Tibial nerve (tissue), 4 donors: Measurements from ENCODE around the gene CLIC5. TPM values are rescaled to one million over a fixed set of nuclear protein-coding genes. Genes with fewer than 3 reads are reported as not detected.

Experiments used
- DNase-seq, 2 donors: peaks; one replicate each; pipeline ENCODE4 v3.0.0-alpha.2; 2019; ENCODE audit warnings: low spot score in 2 of 2
- H3K27ac ChIP-seq, 4 donors: fragments of 200-600 bp; sonication (generic) in 3 of 4; one replicate each; pipeline ENCODE4 v1.5.1; 2017 to 2019; ENCODE audit warnings: mild to moderate bottlenecking in 1 of 4
- H3K27me3 ChIP-seq, 2 donors: fragments of 200-600 bp; sonication (generic) in 1 of 2; one replicate each; pipeline versions ENCODE4 v1.5.1 to v1.6.0; 2017 to 2019
- H3K36me3 ChIP-seq, 3 donors: fragments of 200-600 bp; sonication (generic); one replicate each; pipeline ENCODE4 v1.5.1; 2018 to 2019
- H3K4me1 ChIP-seq, 4 donors: fragments of 200-600 bp; sonication (generic) in 3 of 4; one replicate each; pipeline ENCODE4 v1.5.1; 2017 to 2019
- H3K4me3 ChIP-seq, 4 donors: fragments of 200-600 bp; sonication (generic) in 3 of 4; one replicate each; pipeline ENCODE4 v1.5.1; 2017 to 2019; ENCODE audit warnings: mild to moderate bottlenecking in 1 of 4, moderate library complexity in 1 of 4
- H3K9me3 ChIP-seq, 4 donors: fragments of 200-600 bp; sonication (generic) in 3 of 4; one replicate each; pipeline ENCODE4 v1.5.1; 2017 to 2019
- CTCF ChIP-seq, 5 experiments: fragments of 200-600 bp in 3 of 5; fragments of 450-650 bp in 2 of 5; sonication (generic) in 3 of 5; IDR thresholded peaks; one replicate each; pipeline ENCODE4 v1.5.1; 2016 to 2019; ENCODE audit warnings: antibody characterized with exemption in 5 of 5, mild to moderate bottlenecking in 3 of 5, moderate library complexity in 2 of 5
- EP300 ChIP-seq, 2 donors: sonication (generic); formaldehyde crosslinking; IDR thresholded peaks; one replicate each; pipeline ENCODE4 v1.6.1; 2017; ENCODE audit warnings: antibody characterized with exemption in 2 of 2, mild to moderate bottlenecking in 1 of 2
- POLR2A ChIP-seq, 2 donors: fragments of 450-650 bp; IDR thresholded peaks; one replicate each; pipeline ENCODE4 v1.6.1; 2017; ENCODE audit warnings: antibody characterized with exemption in 2 of 2, mild to moderate bottlenecking in 2 of 2, moderate library complexity in 2 of 2
- WGBS, 2 donors: methylation state at CpG; one replicate each; pipeline ENCODE4 v1.1.5; 2018; 5-methylcytosine and 5-hydroxymethylcytosine counted together
- total RNA-seq, 4 donors: library from RNA; depleted of rRNA; stranded (reverse); fragments of >200 nt; gene quantifications; one replicate each; pipeline ENCODE4 v1.1.0, GENCODE V29; 2016

The CLIC5 gene
- total RNA-seq, 4 donors from 2014 or later = 6.6 to 47.2 (median 34.8) TPM

GRCh38 chr6:45947807-45948206, 67.9 kb downstream of the CLIC5 start:
- H3K9me3 ChIP-seq = no peaks in the 10 kb centered on the region
- H3K27ac ChIP-seq = no peak overlapping the region
- no peak for DNase-seq
- peaks cover 0 to 29% (median 0%) of the 10 kb centered on the region in 4 donors for H3K4me1 ChIP-seq
- no peak overlapping the region for H3K4me3 ChIP-seq
- no peaks in the 10 kb centered on the region for H3K36me3 ChIP-seq
- no peak for TF ChIP-seq CTCF (IDR thresholded peaks at IDR 0.05)
- TF ChIP-seq EP300 (IDR thresholded peaks at IDR 0.05) = no peak
- TF ChIP-seq POLR2A (IDR thresholded peaks at IDR 0.05) = no peak
- H3K27me3 ChIP-seq = no peaks in the 10 kb centered on the region

- no peak overlapping the region for H3K4me3 ChIP-seq
- no peak for DNase-seq
- no peaks in the 10 kb centered on the region for H3K9me3 ChIP-seq
- peaks cover 0 to 23% (median 0%) of the 10 kb centered on the region in 4 donors for H3K4me1 ChIP-seq
- no peaks in the 10 kb centered on the region for H3K27me3 ChIP-seq
- TF ChIP-seq POLR2A (IDR thresholded peaks at IDR 0.05) = no peak
- TF ChIP-seq CTCF (IDR thresholded peaks at IDR 0.05) = no peak
- no peak for TF ChIP-seq EP300 (IDR thresholded peaks at IDR 0.05)
- H3K36me3 ChIP-seq = no peaks in the 10 kb centered on the region
- WGBS, 2 donors = 84 to 85% methylated on average over 6 of the region's 6 CpGs
- no peak overlapping the region for H3K27ac ChIP-seq
These were observed 68.8 kb downstream of the CLIC5 start for GRCh38 chr6:45946887-45947286.

- H3K27me3 ChIP-seq = no peaks in the 10 kb centered on the region
- H3K9me3 ChIP-seq = no peaks in the 10 kb centered on the region
- TF ChIP-seq EP300 (IDR thresholded peaks at IDR 0.05) (no peak), CTCF (IDR thresholded peaks at IDR 0.05) (peak in 1 of 5 experiments; percentile 37), POLR2A (IDR thresholded peaks at IDR 0.05) (no peak)
- H3K4me1 ChIP-seq = peaks cover 0 to 17% (median 0%) of the 10 kb centered on the region in 4 donors
- no peaks in the 10 kb centered on the region for H3K36me3 ChIP-seq
- H3K4me3 ChIP-seq = no peak overlapping the region
- peak; percentile 26 to 50 for DNase-seq
- 17 to 51% methylated on average over 3 of the region's 3 CpGs for WGBS, 2 donors
- peak overlapping the region in 2 of 4 donors; percentile 42 to 51 for H3K27ac ChIP-seq
These were observed 69.3 kb downstream of the CLIC5 start for GRCh38 chr6:45946352-45946751.

- Histone ChIP-seq H3K27ac (no peak overlapping the region), H3K4me1 (peaks cover 0 to 14% (median 0%) of the 10 kb centered on the region in 4 donors), H3K27me3 (no peaks in the 10 kb centered on the region), H3K9me3 (no peaks in the 10 kb centered on the region), H3K36me3 (no peaks in the 10 kb centered on the region), H3K4me3 (no peak overlapping the region)
- DNase-seq = no peak
- WGBS, 2 donors = 56 to 66% methylated on average over 3 of the region's 3 CpGs
- TF ChIP-seq CTCF (IDR thresholded peaks at IDR 0.05) (no peak), POLR2A (IDR thresholded peaks at IDR 0.05) (no peak), EP300 (IDR thresholded peaks at IDR 0.05) (no peak)
These were observed 72.7 kb downstream of the CLIC5 start for GRCh38 chr6:45942953-45943352.

- no peaks in the 10 kb centered on the region for H3K27me3 ChIP-seq
- TF ChIP-seq POLR2A (IDR thresholded peaks at IDR 0.05) (no peak), EP300 (IDR thresholded peaks at IDR 0.05) (no peak), CTCF (IDR thresholded peaks at IDR 0.05) (no peak)
- H3K27ac ChIP-seq = peak overlapping the region in 1 of 4 donors; percentile 15
- H3K4me1 ChIP-seq = peaks cover 0 to 11% (median 0%) of the 10 kb centered on the region in 4 donors
- H3K9me3 ChIP-seq = no peaks in the 10 kb centered on the region
- no peaks in the 10 kb centered on the region for H3K36me3 ChIP-seq
- H3K4me3 ChIP-seq = no peak overlapping the region
- no peak for DNase-seq
- 53 to 55% methylated on average over 7 of the region's 7 CpGs for WGBS, 2 donors
These were observed 81.8 kb downstream of the CLIC5 start for GRCh38 chr6:45933855-45934254.
